Measurements from ENCODE around the gene ADSL.

The ADSL gene

DNA sequence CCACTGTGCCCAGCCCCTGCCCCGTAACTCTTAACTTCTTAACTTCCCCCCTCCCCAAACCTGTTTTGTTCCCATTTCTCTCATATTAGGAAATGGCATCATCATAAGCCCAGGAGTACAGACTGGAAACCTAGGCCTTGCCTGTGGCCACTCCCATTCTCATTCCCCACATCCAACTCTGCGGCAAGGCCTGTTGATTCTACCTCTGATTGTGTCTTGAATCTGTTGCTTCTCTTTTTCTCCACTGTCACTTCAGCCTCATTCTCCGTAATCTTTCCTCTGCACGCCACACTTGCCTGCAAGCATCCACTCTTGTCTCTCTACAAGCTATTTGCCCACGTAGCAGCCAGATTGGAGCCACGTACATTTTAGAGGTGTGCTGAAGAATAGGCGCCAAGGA is 49.3 kb downstream of the ADSL start:
- Histone ChIP-seq H3K36me3 (ENCODE audit: insufficient read depth, low read length) (peaks cover 4% of the 10 kb centered on the region; the same call in 1 of the 2 replicates), H3K4me3 (ENCODE audit: low read depth in 1 of 2, low read length in 2 of 2) (no peak overlapping the region), H3K27me3 (ENCODE audit: insufficient read depth, low read length, poor library complexity) (no peaks in the 10 kb centered on the region), H4K20me1 (ENCODE audit: insufficient read depth, low read length) (peaks cover 7% of the 10 kb centered on the region; the same call in 1 of the 2 replicates), H3K79me2 (ENCODE audit: insufficient read depth, low read length) (peaks cover 12% of the 10 kb centered on the region; the same call in 1 of the 2 replicates), H3K9me3 (ENCODE audit: insufficient read depth, low read length, severe bottlenecking) (no peaks in the 10 kb centered on the region), H3K4me1 (ENCODE audit: insufficient read depth, low read length) (peaks cover 17% of the 10 kb centered on the region), H3K4me2 (ENCODE audit: insufficient read depth, low read length) (no peak overlapping the region), H2AFZ (ENCODE audit: low read depth, low read length) (no peak overlapping the region), H3K27ac (ENCODE audit: low read length) (no peak overlapping the region), H3K9ac (ENCODE audit: low read depth, low read length) (no peak overlapping the region)
- DNase-seq: no peak
- TF ChIP-seq, protein P1, sequence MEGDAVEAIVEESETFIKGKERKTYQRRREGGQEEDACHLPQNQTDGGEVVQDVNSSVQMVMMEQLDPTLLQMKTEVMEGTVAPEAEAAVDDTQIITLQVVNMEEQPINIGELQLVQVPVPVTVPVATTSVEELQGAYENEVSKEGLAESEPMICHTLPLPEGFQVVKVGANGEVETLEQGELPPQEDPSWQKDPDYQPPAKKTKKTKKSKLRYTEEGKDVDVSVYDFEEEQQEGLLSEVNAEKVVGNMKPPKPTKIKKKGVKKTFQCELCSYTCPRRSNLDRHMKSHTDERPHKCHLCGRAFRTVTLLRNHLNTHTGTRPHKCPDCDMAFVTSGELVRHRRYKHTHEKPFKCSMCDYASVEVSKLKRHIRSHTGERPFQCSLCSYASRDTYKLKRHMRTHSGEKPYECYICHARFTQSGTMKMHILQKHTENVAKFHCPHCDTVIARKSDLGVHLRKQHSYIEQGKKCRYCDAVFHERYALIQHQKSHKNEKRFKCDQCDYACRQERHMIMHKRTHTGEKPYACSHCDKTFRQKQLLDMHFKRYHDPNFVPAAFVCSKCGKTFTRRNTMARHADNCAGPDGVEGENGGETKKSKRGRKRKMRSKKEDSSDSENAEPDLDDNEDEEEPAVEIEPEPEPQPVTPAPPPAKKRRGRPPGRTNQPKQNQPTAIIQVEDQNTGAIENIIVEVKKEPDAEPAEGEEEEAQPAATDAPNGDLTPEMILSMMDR (IDR thresholded peaks at IDR 0.05; ENCODE audit: borderline replicate concordance, extremely low read depth, low read length, poor library complexity, severe bottlenecking): no peak
- no peak for TF ChIP-seq EZH2 (IDR thresholded peaks at IDR 0.05; ENCODE audit: borderline replicate concordance, low read depth, low read length, severe bottlenecking)
- ATAC-seq (ENCODE audit: insufficient read depth, low read depth): no peak

DNA sequence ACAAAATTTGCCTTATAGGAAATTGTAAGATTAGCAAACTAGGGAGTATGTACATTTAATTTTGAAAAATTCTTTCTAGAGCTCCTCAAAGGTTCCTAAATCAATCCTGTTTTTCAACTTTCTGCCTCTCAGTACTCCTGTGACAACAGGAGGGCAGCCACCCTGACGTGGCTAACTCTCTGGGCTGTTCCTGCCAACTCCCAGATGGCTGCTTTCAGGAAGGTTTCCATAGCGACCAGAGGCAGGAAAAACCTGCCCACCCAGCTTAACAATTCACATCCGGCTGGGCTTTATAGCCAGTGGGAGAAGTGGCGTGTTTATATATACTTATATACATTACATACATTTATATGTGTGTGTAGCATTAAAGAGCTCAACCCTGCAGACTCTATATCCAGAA is 50.6 kb downstream of the ADSL start:
- Histone ChIP-seq H3K9me3 (ENCODE audit: insufficient read depth, low read length, severe bottlenecking) (no peaks in the 10 kb centered on the region), H3K27me3 (ENCODE audit: insufficient read depth, low read length, poor library complexity) (no peaks in the 10 kb centered on the region), H3K4me1 (ENCODE audit: insufficient read depth, low read length) (peaks cover 30% of the 10 kb centered on the region), H3K4me3 (ENCODE audit: low read depth in 1 of 2, low read length in 2 of 2) (no peak overlapping the region), H4K20me1 (ENCODE audit: insufficient read depth, low read length) (peaks cover 7% of the 10 kb centered on the region; the same call in 1 of the 2 replicates), H3K4me2 (ENCODE audit: insufficient read depth, low read length) (no peak overlapping the region), H3K36me3 (ENCODE audit: insufficient read depth, low read length) (peaks cover 14% of the 10 kb centered on the region), H3K79me2 (ENCODE audit: insufficient read depth, low read length) (peaks cover 10% of the 10 kb centered on the region; the same call in 1 of the 2 replicates), H3K9ac (ENCODE audit: low read depth, low read length) (no peak overlapping the region), H2AFZ (ENCODE audit: low read depth, low read length) (no peak overlapping the region), H3K27ac (ENCODE audit: low read length) (no peak overlapping the region)
- TF ChIP-seq, protein P1 (IDR thresholded peaks at IDR 0.05; ENCODE audit: borderline replicate concordance, extremely low read depth, low read length, poor library complexity, severe bottlenecking): no peak
- no peak for TF ChIP-seq EZH2 (IDR thresholded peaks at IDR 0.05; ENCODE audit: borderline replicate concordance, low read depth, low read length, severe bottlenecking)
- DNase-seq: no peak
- no peak for ATAC-seq (ENCODE audit: insufficient read depth, low read depth)

DNA sequence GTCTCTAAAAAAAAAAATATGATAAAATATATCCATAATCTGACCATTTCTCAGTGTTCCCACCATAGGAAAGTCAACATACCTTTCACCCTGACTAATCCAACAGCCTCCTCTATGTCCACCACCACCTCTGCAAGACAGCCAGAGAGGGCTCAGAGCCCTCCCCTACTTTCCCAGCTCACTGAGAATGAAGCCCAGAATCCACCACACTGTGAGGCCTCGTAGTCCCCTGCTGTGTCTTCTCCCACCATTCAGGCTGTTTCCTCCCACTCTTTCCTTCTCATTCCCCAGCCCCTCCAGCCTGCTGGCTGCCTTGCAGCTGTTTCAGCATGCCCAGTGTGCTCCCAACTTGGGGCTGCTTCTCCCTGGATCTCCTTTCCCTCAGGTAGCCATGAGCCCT is 51.1 kb downstream of the ADSL start:
- H3K36me3 ChIP-seq (ENCODE audit: insufficient read depth, low read length): peaks cover 19% of the 10 kb centered on the region
- no peaks in the 10 kb centered on the region for H3K27me3 ChIP-seq (ENCODE audit: insufficient read depth, low read length, poor library complexity)
- DNase-seq: no peak
- H2AFZ ChIP-seq (ENCODE audit: low read depth, low read length): no peak overlapping the region
- TF ChIP-seq, protein P1 (IDR thresholded peaks at IDR 0.05; ENCODE audit: borderline replicate concordance, extremely low read depth, low read length, poor library complexity, severe bottlenecking): no peak
- no peak for TF ChIP-seq EZH2 (IDR thresholded peaks at IDR 0.05; ENCODE audit: borderline replicate concordance, low read depth, low read length, severe bottlenecking)
- ATAC-seq (ENCODE audit: insufficient read depth, low read depth): no peak
- H3K9me3 ChIP-seq (ENCODE audit: insufficient read depth, low read length, severe bottlenecking): no peaks in the 10 kb centered on the region
- H3K9ac ChIP-seq (ENCODE audit: low read depth, low read length): no peak overlapping the region
- peaks cover 35% of the 10 kb centered on the region for H3K4me1 ChIP-seq (ENCODE audit: insufficient read depth, low read length)
- H3K27ac ChIP-seq (ENCODE audit: low read length): no peak overlapping the region
- H3K4me3 ChIP-seq (ENCODE audit: low read depth in 1 of 2, low read length in 2 of 2): no peak overlapping the region
- peaks cover 10% of the 10 kb centered on the region; the same call in 1 of the 2 replicates for H3K79me2 ChIP-seq (ENCODE audit: insufficient read depth, low read length)
- H4K20me1 ChIP-seq (ENCODE audit: insufficient read depth, low read length): peaks cover 9% of the 10 kb centered on the region; the same call in 1 of the 2 replicates
- H3K4me2 ChIP-seq (ENCODE audit: insufficient read depth, low read length): no peak overlapping the region

Data from DND-41 (cell line).